Posterior cingulate gyrus (tissue), 11 donors: ENCODE data around the gene SPNS1.
"Not testable (repeated sequence)": the region's sequence is repeated elsewhere in the genome, so short reads cannot be mapped to it uniquely, and the experiment has no call there.

Experiments
- DNase-seq, 10 donors: peaks; one replicate each; pipeline versions ENCODE4 v3.0.0 to v3.0.0-alpha.2; 2020 to 2021; ENCODE audit warnings: mixed read lengths in 3 of 10
- intact Hi-C: fragments of 100-400 bp; cut with DNase I; formaldehyde crosslinking; loops from one replicate; pipeline ENCODE4 v1.15.1; 2023

SPNS1 gene

GRCh38 chr16:28950648-28951409, 23.7 kb upstream of the SPNS1 start, which contains the start of gene NFATC2IP:
Gene NFATC2IP, plus strand, starts transcription at chr16:28950937. Its CDS starts 75 bp downstream, at chr16:28951012.
- peak; percentile 99 to 100 (median 100) for DNase-seq
- intact Hi-C loops: loop anchor here (2.0 to 5.0 kb wide), 3 partner anchors 26 to 399 kb away; partner anchors contain the start of genes RABEP2, SGF29 and SH2B1

GRCh38 chr16:28951410-28951943, 23.1 kb upstream of the SPNS1 start:
- intact Hi-C loops: loop anchor here (2.0 to 5.0 kb wide), 3 partner anchors 27 to 399 kb away; partner anchors contain the start of genes RABEP2, SGF29 and SH2B1
- peak in 4 of 10 donors; percentile 11 to 88 (median 20) for DNase-seq

- DNase-seq: no peak
- intact Hi-C loops: no loop called here
Observed at GRCh38 chr16:28958216-28958615, 16.4 kb upstream of the SPNS1 start.

- intact Hi-C loops: no loop called here
- no peak for DNase-seq
Observed at GRCh38 chr16:28958836-28959235, 15.7 kb upstream of the SPNS1 start.

- intact Hi-C loops: no loop called here
- DNase-seq: no peak
Observed at GRCh38 chr16:28964072-28964471, 10.5 kb upstream of the SPNS1 start.

- no peak for DNase-seq
Observed at GRCh38 chr16:28964496-28964895, 10.1 kb upstream of the SPNS1 start.

GRCh38 chr16:28967156-28967555, 7.4 kb upstream of the SPNS1 start:
- DNase-seq: no peak
- intact Hi-C loops: no loop called here

More at GRCh38 chr16:28964496-28964895, 10.1 kb upstream of the SPNS1 start:
- intact Hi-C loops: no loop called here

GRCh38 chr16:28969696-28970095, 4.9 kb upstream of the SPNS1 start:
- DNase-seq, intact Hi-C loops: not testable (repeated sequence)

GRCh38 chr16:28974007-28974436, 556 bp upstream of the SPNS1 start:
- intact Hi-C loops: no loop called here
- DNase-seq: peak; percentile 56 to 95 (median 68)

- DNase-seq: no peak
- intact Hi-C loops: no loop called here
Observed at GRCh38 chr16:28975158-28975599, 601 bp downstream of the SPNS1 start.

- no peak for DNase-seq
- intact Hi-C loops: no loop called here
Observed at GRCh38 chr16:28977703-28978662, 3.4 kb downstream of the SPNS1 start.

- intact Hi-C loops: not testable (repeated sequence)
Observed at GRCh38 chr16:28980330-28980729, 5.8 kb downstream of the SPNS1 start.

GRCh38 chr16:28980929-28981328, 6.4 kb downstream of the SPNS1 start:
- DNase-seq: peak in 1 of 10 donors; percentile 63
- intact Hi-C loops: no loop called here

More at GRCh38 chr16:28980330-28980729, 5.8 kb downstream of the SPNS1 start:
- peak in 1 of 10 donors; percentile 59 for DNase-seq

- intact Hi-C loops: no loop called here
- peak in 1 of 10 donors; percentile 26 for DNase-seq
Observed at GRCh38 chr16:28981517-28981916, 6.9 kb downstream of the SPNS1 start.

GRCh38 chr16:28982418-28982817, 7.8 kb downstream of the SPNS1 start:
- DNase-seq: peak in 1 of 10 donors; percentile 61
- intact Hi-C loops: no loop called here

- peak in 1 of 10 donors; percentile 37 for DNase-seq
- intact Hi-C loops: no loop called here
Observed at GRCh38 chr16:28982949-28983348, 8.4 kb downstream of the SPNS1 start.

- intact Hi-C loops: no loop called here
- DNase-seq: peak in 1 of 10 donors; percentile 64
Observed at GRCh38 chr16:28983644-28984043, 9.1 kb downstream of the SPNS1 start.

GRCh38 chr16:28984091-28984490, 9.5 kb downstream of the SPNS1 start:
- DNase-seq: peak in 1 of 10 donors; percentile 82
- intact Hi-C loops: no loop called here

- peak in 1 of 10 donors; percentile 46 for DNase-seq
- intact Hi-C loops: no loop called here
Observed at GRCh38 chr16:28984619-28985135, 10.1 kb downstream of the SPNS1 start, which contains the start of gene LAT. Gene LAT, plus strand, starts transcription at chr16:28985052. Its CDS starts 366 bp downstream, at chr16:28985418.
